ENCODE measurements around the gene CASP2.

The CASP2 gene

DNA sequence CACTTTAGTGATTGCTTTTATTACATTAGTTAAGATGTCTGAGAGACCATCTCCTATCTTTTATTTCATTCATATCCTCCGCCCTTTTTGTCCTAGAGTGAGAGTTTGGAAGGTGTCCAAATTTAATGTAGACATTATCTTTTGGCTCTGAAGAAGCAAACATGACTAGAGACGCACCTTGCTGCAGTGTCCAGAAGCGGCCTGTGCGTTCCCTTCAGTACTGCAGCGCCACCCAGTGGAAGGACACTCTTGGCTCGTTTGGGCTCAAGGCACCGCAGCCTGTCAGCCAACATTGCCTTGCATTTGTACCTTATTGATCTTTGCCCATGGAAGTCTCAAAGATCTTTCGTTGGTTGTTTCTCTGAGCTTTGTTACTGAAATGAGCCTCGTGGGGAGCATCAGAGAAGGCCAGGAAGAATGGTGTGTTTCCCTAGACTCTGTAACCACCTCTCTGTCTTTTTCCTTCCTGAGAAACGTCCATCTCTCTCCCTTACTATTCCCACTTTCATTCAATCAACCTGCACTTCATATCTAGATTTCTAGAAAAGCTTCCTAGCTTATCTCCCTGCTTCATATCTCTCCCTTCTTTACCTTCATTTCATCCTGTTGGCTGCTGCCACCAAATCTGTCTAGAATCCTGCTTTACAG is 17.4 kb downstream of the CASP2 start:
- in situ Hi-C loops (cut with MboI; ENCODE audit: low pct_unique_long_range_greater_than_20kb, low sequenced_read_pairs, unreplicated experiment): loop anchor here (10.0 kb wide), 1 partner anchor 51 kb away; no protein-coding TSS in a partner anchor
- TF ChIP-seq, protein P1, sequence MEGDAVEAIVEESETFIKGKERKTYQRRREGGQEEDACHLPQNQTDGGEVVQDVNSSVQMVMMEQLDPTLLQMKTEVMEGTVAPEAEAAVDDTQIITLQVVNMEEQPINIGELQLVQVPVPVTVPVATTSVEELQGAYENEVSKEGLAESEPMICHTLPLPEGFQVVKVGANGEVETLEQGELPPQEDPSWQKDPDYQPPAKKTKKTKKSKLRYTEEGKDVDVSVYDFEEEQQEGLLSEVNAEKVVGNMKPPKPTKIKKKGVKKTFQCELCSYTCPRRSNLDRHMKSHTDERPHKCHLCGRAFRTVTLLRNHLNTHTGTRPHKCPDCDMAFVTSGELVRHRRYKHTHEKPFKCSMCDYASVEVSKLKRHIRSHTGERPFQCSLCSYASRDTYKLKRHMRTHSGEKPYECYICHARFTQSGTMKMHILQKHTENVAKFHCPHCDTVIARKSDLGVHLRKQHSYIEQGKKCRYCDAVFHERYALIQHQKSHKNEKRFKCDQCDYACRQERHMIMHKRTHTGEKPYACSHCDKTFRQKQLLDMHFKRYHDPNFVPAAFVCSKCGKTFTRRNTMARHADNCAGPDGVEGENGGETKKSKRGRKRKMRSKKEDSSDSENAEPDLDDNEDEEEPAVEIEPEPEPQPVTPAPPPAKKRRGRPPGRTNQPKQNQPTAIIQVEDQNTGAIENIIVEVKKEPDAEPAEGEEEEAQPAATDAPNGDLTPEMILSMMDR (IDR thresholded peaks at IDR 0.05; ENCODE audit: extremely low read depth, insufficient read depth, missing control alignments): peak; percentile 56
- DNase-seq (ENCODE audit: low spot score): peak; percentile 40

DNA sequence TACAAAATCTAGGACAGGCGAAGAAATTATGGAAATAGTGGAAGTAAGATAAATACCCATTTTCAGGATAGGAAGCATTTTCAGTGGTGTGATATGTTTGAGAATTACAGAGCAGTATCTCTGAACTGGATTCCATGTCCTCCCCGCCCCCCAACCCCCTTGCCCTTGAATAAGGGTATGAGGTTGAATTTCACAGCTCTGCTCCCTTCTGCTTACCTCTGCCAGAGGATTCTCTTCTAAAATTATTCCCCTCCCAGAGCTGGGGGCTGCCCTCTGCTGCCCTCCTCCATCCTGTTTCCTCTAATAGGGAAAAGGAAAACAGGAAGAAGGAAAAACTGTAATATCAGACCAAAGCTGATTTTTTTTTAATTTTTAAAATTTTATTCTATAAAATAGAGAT is 20.5 kb downstream of the CASP2 start:
- in situ Hi-C loops (cut with MboI; ENCODE audit: low pct_unique_long_range_greater_than_20kb, low sequenced_read_pairs, unreplicated experiment): loop anchor here (10.0 kb wide), 1 partner anchor 54 kb away; no protein-coding TSS in a partner anchor
- no peak for DNase-seq (ENCODE audit: low spot score)
- TF ChIP-seq, protein P1 (IDR thresholded peaks at IDR 0.05; ENCODE audit: extremely low read depth, insufficient read depth, missing control alignments): no peak

DNA sequence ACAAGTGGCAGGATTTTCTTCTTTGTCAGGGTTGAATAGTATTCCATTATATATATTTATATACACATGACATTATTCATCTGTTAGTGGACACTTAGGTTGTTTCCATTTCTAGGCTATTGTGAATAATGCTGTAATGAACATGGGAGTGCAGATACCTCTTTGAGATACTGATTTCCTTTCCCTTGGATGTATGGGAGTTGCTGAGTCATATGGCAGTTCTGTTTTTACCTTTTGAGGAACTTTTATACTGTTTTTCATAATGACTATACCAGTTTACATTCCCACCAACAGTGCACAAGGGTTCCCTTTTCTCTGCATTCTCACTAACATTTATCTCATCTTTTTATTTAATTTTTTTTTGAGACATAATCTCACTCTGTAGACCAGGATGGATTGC is 26.0 kb downstream of the CASP2 start:
- in situ Hi-C loops (cut with MboI; ENCODE audit: low pct_unique_long_range_greater_than_20kb, low sequenced_read_pairs, unreplicated experiment): no loop called here
- DNase-seq (ENCODE audit: low spot score): no peak
- TF ChIP-seq, protein P1 (IDR thresholded peaks at IDR 0.05; ENCODE audit: extremely low read depth, insufficient read depth, missing control alignments): no peak

DNA sequence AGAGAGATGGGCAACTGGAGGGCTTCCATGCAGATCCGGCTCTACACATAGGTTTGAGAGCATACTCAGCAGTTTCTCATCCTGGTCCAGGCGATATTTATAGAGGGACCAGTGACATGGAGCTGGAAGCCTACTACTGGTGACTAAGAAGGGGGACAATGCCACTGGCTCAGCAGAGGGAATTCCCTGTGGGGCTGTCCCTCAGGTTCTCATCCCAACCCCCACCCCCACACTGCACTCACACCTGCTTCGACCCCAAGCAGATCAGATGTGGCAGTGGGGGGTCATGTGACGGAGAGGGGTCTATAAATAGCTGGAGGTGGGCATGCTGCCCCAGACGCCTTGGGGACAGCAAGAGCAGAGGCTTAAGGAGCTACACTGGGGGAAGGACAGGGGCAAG is 27.6 kb downstream of the CASP2 start, which contains the start of gene CLCN1:
Gene CLCN1, plus strand, starts transcription at position 336 of the 400 bp plus-strand sequence. CDS start 102 bp downstream, outside the sequence.
- DNase-seq (ENCODE audit: low spot score): no peak
- in situ Hi-C loops (cut with MboI; ENCODE audit: low pct_unique_long_range_greater_than_20kb, low sequenced_read_pairs, unreplicated experiment): no loop called here
- TF ChIP-seq, protein P1 (IDR thresholded peaks at IDR 0.05; ENCODE audit: extremely low read depth, insufficient read depth, missing control alignments): no peak

DNA sequence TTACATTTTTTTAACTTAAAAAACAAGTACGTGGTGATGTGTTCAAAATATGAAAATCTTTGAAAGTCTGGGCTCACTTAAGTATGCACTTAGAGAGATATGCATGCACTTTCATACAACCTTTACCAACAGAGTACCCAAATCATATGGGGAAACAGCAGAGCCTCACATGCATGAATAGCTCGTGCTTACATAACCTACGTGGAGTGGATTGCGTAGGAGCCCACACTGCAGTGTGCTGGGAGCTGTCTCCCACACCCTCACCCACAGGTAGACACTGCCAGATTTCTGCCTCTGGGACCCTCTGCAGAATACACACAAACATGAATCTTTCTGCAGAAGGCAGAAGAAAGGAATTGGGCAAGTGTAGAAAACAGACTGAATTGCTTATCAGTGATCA is 28.3 kb downstream of the CASP2 start:
- in situ Hi-C loops (cut with MboI; ENCODE audit: low pct_unique_long_range_greater_than_20kb, low sequenced_read_pairs, unreplicated experiment): no loop called here

DNA sequence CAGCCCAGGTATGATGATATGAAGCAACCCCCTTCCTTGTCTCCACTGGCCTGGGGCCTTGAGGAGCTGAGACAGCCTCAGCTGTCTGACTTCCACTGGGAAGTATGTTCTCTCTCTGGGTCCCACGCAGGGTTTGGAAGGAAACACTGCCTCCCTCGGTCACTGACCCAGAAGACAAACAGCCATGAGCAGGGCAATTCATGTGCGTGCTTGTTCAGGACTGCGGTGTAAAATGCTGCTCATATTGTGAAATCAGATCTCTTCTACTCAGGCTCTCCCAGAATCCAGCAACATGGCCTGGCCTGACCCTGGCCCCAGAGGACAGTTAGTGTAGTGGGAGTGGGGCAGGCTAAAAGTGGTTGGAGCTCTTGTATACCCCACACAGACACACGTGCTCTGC is 30.5 kb downstream of the CASP2 start:
- in situ Hi-C loops (cut with MboI; ENCODE audit: low pct_unique_long_range_greater_than_20kb, low sequenced_read_pairs, unreplicated experiment): no loop called here
- TF ChIP-seq, protein P1 (IDR thresholded peaks at IDR 0.05; ENCODE audit: extremely low read depth, insufficient read depth, missing control alignments): no peak
- no peak for DNase-seq (ENCODE audit: low spot score)

More for the DNA sequence above, 28.3 kb downstream of the CASP2 start:
- DNase-seq (ENCODE audit: low spot score): no peak
- TF ChIP-seq, protein P1 (IDR thresholded peaks at IDR 0.05; ENCODE audit: extremely low read depth, insufficient read depth, missing control alignments): no peak
